Islet precursor cell (in vitro differentiated cells): ENCODE results near the gene AK5.

Source experiments
- DNase-seq: peaks from one replicate; pipeline ENCODE4 v3.0.0-alpha.2; 2018

AK5 gene

GRCh38 chr1:77356136-77356535 is 74.3 kb downstream of the AK5 start:
- DNase-seq, result no peak

- no peak for DNase-seq
Observed at GRCh38 chr1:77360256-77360655, 78.4 kb downstream of the AK5 start.

GRCh38 chr1:77361621-77362020 is 79.8 kb downstream of the AK5 start:
- DNase-seq, result no peak

GRCh38 chr1:77370161-77370560 is 88.3 kb downstream of the AK5 start:
- no peak for DNase-seq

- DNase-seq, result no peak
Observed at GRCh38 chr1:77370583-77371306, 88.9 kb downstream of the AK5 start.

GRCh38 chr1:77371396-77371795 is 89.6 kb downstream of the AK5 start:
- DNase-seq, result no peak

GRCh38 chr1:77373702-77374101 is 91.9 kb downstream of the AK5 start:
- DNase-seq, result no peak

GRCh38 chr1:77375541-77375940 is 93.7 kb downstream of the AK5 start:
- DNase-seq, result no peak

GRCh38 chr1:77375990-77376389 is 94.2 kb downstream of the AK5 start:
- no peak for DNase-seq

GRCh38 chr1:77378723-77379535 is 97.1 kb downstream of the AK5 start:
- DNase-seq, result no peak

- DNase-seq, result no peak
Observed at GRCh38 chr1:77382366-77382765, 100.5 kb downstream of the AK5 start.

- DNase-seq, result no peak
Observed at GRCh38 chr1:77383236-77383635, 101.4 kb downstream of the AK5 start.

- DNase-seq, result no peak
Observed at GRCh38 chr1:77385551-77385950, 103.7 kb downstream of the AK5 start.

GRCh38 chr1:77386276-77386675 is 104.5 kb downstream of the AK5 start:
- DNase-seq, result no peak

GRCh38 chr1:77387553-77387952 is 105.7 kb downstream of the AK5 start:
- DNase-seq, result no peak

GRCh38 chr1:77388661-77389060 is 106.8 kb downstream of the AK5 start:
- DNase-seq, result no peak

- DNase-seq, result no peak
Observed at GRCh38 chr1:77392486-77392885, 110.7 kb downstream of the AK5 start.

- DNase-seq, result no peak
Observed at GRCh38 chr1:77394166-77394565, 112.3 kb downstream of the AK5 start.

- no peak for DNase-seq
Observed at GRCh38 chr1:77395051-77395450, 113.2 kb downstream of the AK5 start.

- DNase-seq, result no peak
Observed at GRCh38 chr1:77398152-77398551, 116.3 kb downstream of the AK5 start.

GRCh38 chr1:77399250-77400086 is 117.6 kb downstream of the AK5 start:
- DNase-seq, result no peak

- DNase-seq, result no peak
Observed at GRCh38 chr1:77400781-77401180, 119.0 kb downstream of the AK5 start.

GRCh38 chr1:77401384-77401783 is 119.6 kb downstream of the AK5 start:
- DNase-seq, result no peak

GRCh38 chr1:77405186-77405585 is 123.4 kb downstream of the AK5 start:
- no peak for DNase-seq
